Measurements from ENCODE around the gene FRMD5. TPM values are rescaled to one million over a fixed set of nuclear protein-coding genes. Genes with fewer than 3 reads are reported as not detected.

The FRMD5 gene
- total RNA-seq, 1 experiment from 2014 or later, result 27.2 TPM

DNA sequence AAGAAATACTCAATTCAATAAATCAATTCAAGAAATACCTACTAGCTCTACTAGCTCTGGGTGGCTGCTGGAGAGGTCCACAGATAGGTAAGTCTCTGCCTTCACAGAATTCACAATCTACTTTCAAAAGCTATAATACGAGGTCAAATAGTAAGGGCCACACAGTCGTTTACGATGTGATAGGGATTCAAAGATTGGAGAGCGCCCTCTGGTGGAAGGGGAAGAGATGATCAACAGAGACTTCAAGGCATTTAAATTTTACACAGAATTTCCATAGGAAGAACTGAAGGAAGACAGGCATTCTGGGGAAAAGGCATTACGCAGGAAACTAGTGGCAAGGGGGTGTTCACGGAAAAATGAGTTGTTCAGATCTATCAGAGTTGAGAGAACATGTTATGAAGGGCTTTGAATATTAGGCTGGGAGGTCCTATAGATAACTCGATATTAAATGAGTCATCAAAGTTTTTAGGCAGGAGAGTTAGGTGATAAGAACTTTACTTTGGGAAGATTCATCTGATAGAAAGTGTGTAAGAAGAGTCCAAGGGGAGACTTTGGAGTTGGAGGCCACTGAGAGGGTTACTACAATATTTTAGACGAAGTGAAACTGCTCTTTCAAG, 128.8 kb downstream of the FRMD5 start (continued):
- TF ChIP-seq CEBPB (IDR thresholded peaks at IDR 0.05; ENCODE audit: low read depth) (no peak), SP1 (IDR thresholded peaks at IDR 0.05; ENCODE audit: low read depth) (no peak), ZNF274 (IDR thresholded peaks at IDR 0.05; ENCODE audit: low read depth, low read length) (no peak), EZH2phosphoT487 (IDR thresholded peaks at IDR 0.05; ENCODE audit: borderline replicate concordance) (no peak), TCF7L2 (IDR thresholded peaks at IDR 0.05; ENCODE audit: borderline replicate concordance, extremely low read depth, insufficient read depth, insufficient read length) (no peak), FOSL1 (IDR thresholded peaks at IDR 0.05; ENCODE audit: low read depth) (no peak)

DNA sequence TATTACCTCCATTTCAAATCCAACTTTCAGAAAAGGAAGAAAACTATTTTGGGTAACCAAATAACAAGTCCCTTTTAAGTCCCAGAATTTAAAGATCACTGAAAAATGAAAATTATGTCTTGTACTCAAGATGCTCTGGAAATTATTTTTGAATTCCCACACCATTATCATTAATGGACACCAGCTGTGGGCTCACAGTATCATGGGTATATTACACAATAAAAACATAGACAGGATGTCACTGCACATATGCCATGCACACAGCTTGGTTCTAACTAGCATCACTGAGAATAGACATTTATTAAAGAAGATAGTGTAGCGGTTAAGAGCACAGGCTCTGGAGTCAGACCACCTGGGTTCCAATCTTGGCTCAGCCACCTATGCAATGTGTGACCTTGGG, 130.4 kb downstream of the FRMD5 start:
- H3K27ac ChIP-seq (ENCODE audit: low read depth, low read length), result no peak overlapping the region
- H3K4me1 ChIP-seq (ENCODE audit: control insufficient read depth in 1 of 2, insufficient read depth in 2 of 2, low read length in 2 of 2), result peaks cover 0 to 15% of the 10 kb centered on the region in 2 experiments; a peak in 3 of 4 replicates
- H2AFZ ChIP-seq (ENCODE audit: low read depth, low read length, poor library complexity, severe bottlenecking), result no peak overlapping the region
- TF ChIP-seq EZH2phosphoT487 (IDR thresholded peaks at IDR 0.05; ENCODE audit: borderline replicate concordance), result no peak
- TF ChIP-seq TCF7L2 (IDR thresholded peaks at IDR 0.05; ENCODE audit: borderline replicate concordance, extremely low read depth, insufficient read depth, insufficient read length), result no peak
- TF ChIP-seq, protein P1, sequence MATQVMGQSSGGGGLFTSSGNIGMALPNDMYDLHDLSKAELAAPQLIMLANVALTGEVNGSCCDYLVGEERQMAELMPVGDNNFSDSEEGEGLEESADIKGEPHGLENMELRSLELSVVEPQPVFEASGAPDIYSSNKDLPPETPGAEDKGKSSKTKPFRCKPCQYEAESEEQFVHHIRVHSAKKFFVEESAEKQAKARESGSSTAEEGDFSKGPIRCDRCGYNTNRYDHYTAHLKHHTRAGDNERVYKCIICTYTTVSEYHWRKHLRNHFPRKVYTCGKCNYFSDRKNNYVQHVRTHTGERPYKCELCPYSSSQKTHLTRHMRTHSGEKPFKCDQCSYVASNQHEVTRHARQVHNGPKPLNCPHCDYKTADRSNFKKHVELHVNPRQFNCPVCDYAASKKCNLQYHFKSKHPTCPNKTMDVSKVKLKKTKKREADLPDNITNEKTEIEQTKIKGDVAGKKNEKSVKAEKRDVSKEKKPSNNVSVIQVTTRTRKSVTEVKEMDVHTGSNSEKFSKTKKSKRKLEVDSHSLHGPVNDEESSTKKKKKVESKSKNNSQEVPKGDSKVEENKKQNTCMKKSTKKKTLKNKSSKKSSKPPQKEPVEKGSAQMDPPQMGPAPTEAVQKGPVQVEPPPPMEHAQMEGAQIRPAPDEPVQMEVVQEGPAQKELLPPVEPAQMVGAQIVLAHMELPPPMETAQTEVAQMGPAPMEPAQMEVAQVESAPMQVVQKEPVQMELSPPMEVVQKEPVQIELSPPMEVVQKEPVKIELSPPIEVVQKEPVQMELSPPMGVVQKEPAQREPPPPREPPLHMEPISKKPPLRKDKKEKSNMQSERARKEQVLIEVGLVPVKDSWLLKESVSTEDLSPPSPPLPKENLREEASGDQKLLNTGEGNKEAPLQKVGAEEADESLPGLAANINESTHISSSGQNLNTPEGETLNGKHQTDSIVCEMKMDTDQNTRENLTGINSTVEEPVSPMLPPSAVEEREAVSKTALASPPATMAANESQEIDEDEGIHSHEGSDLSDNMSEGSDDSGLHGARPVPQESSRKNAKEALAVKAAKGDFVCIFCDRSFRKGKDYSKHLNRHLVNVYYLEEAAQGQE (IDR thresholded peaks at IDR 0.05; ENCODE audit: low read depth), result no peak
- TF ChIP-seq ZFX (IDR thresholded peaks at IDR 0.05), result no peak
- TF ChIP-seq ZNF274 (IDR thresholded peaks at IDR 0.05; ENCODE audit: low read depth, low read length), result no peak
- ATAC-seq (no peak), DNase-seq (ENCODE audit: low read depth, low spot score) (no peak)
- peaks cover 4% of the 10 kb centered on the region; the same call in 1 of the 2 replicates for H4K20me1 ChIP-seq (ENCODE audit: insufficient read depth)
- intact Hi-C loops (cut with micrococcal nuclease), result no loop called here
- H3K9ac ChIP-seq (ENCODE audit: low read length), result no peak overlapping the region
- ChIA-PET CTCF (no interaction called here), RAD21 (ENCODE audit: low non-redundant PET in 1 of 2, low total read pairs in 2 of 2, uncharacterized antibody in 2 of 2, unreplicated experiment in 2 of 2) (interaction anchor here in 1 of 2 experiments (0.6 kb wide), 1 partner anchor 223 kb away, joined by 3 read pairs; no protein-coding TSS in a partner anchor), POLR2A (no interaction called here)
- H3K36me3 ChIP-seq (ENCODE audit: control insufficient read depth in 1 of 2, insufficient read depth in 2 of 2, low read length in 2 of 2), result no peaks in the 10 kb centered on the region
- H3K4me2 ChIP-seq (ENCODE audit: low read length), result no peak overlapping the region
- peaks cover 73% of the 10 kb centered on the region for H3K79me2 ChIP-seq (ENCODE audit: insufficient read depth, low read length)
- H3K27me3 ChIP-seq (ENCODE audit: insufficient read depth, low read length), result no peaks in the 10 kb centered on the region
- H3K9me3 ChIP-seq (ENCODE audit: control insufficient read depth in 1 of 2, insufficient read depth in 1 of 2, low read depth in 1 of 2, low read length in 2 of 2), result no peaks in the 10 kb centered on the region
- H3K9me2 ChIP-seq (ENCODE audit: insufficient read depth), result no peaks in the 10 kb centered on the region
- BruUV-seq (replicated peaks), result no TSS peak
- no peak overlapping the region for H3K4me3 ChIP-seq (replicated peaks in 1 of 2; ENCODE audit: low read depth in 1 of 2, low read length in 2 of 2)
